Activated CD4-positive, alpha-beta T cell treated with anti-CD3 and anti-CD28 coated beads for 48 hours (primary cell): ENCODE measurements around the gene SMAD3.

Experiments
- DNase-seq: peaks from one replicate; pipeline ENCODE4 v3.0.0-alpha.2; 2020

The SMAD3 gene

DNA sequence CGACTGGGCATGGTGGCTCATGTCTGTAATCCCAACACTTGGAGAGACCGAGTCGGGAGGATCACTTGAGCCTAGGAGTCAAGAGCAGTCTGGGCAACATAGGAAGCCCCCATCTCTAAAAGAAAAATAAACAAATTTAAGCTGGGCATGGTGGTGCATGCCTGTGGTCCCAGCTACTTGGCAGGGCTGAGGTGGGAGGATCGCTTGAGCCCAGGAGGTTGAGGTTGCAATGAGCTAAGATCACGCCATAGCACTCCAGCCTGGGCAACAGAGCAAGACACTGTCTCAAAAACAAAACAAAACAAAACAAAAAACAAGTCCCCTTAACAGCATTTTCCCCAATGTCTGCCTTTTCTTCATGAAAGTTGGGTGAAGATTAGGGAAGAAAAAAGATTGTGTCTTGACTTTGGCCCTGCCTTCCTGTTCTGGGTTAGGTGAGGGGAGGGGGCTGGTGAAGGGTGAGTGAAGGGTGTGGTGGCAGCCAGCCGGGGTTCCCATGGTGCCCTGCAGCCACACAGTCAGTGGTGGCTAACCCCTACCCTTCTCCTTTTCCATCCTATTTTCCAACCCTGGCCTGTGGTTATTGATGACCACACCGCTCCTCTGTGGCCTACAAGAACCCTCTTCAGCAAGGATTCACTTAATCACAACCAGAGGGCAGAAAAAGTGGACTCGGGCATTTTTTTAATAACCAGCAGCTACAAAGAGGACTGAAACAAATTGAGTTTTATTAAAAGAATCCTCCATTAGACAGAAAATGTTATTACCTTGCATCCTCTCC is 28.4 kb upstream of the SMAD3 start:
- no peak for DNase-seq

GRCh38 chr15:67037694-67038093 is 27.7 kb upstream of the SMAD3 start:
- DNase-seq, result no peak

GRCh38 chr15:67038736-67039135 is 26.7 kb upstream of the SMAD3 start:
- no peak for DNase-seq

DNA sequence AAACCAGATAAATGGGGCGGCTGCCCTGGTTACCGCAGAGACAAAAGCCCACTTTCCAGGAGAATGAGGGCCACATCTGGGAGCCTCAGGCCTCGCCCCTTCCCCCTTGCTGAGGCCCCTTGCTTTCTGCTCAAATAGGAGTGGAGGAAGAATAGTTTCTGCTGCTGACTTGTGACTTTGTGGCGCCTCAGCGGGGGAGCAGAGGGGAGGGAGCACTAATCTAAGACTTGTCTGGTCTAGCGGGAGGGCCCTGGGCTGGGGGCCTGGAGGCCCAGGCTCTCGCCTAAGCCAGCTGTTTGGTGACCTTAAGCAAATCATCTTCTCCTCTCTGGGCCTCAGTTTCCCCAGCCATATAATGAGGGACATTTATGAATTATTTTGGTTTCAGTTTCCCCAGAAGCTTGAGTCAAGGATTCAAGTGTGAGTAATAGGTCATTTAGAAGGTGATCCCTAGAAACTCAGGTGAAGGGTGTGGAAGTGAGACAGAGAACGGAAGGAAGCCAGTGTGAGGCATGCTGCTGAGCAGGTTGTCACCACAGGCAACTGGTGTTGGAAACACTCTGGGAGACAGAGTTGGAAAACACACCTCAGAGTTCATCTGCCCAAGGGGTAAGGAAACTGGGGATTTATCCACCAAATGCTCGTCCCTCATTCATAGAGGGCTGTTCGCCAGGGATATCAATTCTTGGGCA is 25.9 kb upstream of the SMAD3 start:
- no peak for DNase-seq

DNA sequence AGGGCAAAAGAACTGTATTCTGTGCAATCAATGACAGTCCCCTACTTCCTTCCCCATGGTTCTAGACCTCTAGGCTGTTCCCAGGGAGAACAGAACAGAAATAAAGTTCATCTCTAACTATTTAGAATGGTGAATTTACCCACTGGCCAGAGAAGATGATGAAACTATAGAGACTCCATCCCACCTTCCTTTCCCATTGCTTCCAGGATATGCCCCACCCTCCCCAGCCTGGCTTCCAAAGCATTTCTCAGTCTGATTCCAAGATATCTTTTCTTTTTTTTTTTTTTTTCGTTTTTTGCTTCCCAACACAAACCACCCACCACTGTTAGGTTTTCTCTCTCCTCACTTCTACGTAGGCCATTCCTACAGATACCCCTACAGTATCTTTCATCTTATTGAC is 25.1 kb upstream of the SMAD3 start:
- no peak for DNase-seq

GRCh38 chr15:67042551-67043142 is 22.8 kb upstream of the SMAD3 start:
- peak; percentile 17 for DNase-seq

- DNase-seq, result no peak
Measured at GRCh38 chr15:67043939-67044771, 21.2 kb upstream of the SMAD3 start.

DNA sequence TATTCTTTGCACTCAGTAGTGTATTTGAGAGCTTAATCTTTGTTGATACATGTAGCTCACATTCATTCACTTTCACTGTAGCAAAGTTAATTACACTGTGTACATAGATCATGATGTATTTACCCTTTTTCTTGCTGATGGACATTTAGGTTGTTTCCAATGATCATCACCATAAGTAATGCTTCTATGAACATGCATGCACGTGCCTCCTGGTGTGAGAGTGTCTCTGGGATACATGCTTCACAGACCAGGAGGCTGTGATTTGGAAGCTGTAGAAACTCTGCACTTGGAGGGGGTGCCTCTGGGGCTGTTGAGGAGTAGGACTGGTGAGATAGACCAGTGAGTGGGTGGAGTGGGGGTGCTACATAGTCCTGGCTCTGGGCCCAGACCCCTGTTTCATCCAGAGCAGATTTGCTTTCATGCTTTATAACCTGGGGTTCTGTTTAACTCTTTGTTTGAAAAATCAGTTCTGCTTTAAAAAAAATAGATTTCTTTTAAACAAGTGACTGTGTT is 18.2 kb upstream of the SMAD3 start:
- no peak for DNase-seq

- DNase-seq, result no peak
Measured at GRCh38 chr15:67048281-67049279, 16.8 kb upstream of the SMAD3 start.

DNA sequence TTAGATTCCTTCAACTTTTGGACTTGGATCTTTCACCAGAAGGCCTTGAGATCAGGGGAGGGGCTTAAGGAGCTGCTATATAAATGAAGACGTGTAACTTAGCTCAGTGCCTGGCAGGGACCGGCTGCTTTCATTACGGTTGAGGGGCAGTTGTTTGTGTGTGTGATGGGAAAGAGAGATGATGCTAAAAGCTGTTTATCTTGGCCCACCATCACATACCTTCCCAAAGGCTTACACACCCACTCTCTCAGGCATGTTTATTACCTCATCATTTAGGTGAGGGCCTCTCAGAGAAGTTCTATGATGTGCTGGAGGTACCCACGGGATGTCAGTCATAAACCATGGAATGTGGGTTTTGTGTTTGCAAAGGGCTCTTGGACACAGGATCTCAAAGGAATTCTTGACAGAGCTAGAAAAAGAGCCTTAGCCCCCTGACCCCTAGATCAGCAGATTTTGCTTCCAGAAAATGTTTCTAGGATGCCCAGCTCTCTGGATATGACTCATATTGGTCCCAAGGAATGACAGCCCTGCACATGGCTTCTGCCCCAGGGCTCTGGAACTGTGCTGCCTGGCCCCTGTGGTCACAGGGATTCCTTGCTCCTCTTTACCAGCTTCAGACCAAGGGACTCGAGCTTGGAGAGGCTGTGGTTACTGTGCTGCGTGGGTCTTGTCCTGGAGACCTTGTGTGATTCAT is 15.9 kb upstream of the SMAD3 start:
- DNase-seq, result no peak

DNA sequence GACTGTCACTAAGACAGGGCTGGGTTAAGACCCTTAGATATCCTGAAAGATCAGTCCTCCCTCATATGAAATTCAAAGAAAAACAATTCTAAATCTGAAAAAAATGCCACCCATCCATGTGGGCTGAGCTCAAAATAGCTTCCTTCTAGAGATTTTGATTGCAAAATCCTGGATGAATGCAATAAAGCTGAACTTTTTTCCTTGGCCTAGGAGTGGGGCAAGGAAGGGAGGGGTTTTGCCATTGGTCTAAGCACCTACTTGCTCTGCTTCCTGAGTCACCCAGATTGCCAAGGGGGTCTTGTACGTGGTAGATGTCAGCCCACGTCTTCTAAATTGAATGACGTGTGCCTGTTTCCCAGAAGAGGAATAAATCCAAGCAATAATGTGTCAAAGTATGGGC is 15.3 kb upstream of the SMAD3 start:
- no peak for DNase-seq

DNA sequence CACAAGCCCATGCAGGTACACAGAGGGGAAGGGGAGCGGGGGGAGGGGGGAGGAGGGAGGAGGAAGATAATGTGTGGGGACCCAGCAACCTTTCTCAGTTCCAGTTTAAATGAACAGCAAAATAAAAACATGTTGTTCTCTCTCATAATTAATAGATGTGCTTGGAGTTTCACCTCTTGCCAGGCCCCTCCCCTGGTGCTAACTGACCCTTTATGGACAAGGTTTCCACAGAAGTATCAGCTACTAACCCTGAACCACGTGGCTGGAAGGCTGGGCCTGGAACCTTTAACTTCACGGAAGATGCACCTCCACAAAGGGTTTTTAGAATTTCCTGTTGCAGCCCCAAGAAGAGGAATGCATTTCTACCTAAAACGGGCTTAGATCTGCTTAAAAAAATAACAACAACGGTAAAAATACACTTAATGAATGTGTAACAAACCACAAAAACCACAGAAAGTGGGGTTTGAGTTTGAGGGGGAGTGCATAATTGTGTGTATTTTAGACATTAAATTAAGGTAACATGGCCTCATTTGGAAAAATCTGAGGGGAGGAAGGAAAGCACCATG is 14.8 kb upstream of the SMAD3 start:
- DNase-seq, result no peak

- no peak for DNase-seq
Measured at GRCh38 chr15:67051088-67052045, 14.0 kb upstream of the SMAD3 start.

GRCh38 chr15:67054676-67055075 is 10.7 kb upstream of the SMAD3 start:
- DNase-seq, result no peak

DNA sequence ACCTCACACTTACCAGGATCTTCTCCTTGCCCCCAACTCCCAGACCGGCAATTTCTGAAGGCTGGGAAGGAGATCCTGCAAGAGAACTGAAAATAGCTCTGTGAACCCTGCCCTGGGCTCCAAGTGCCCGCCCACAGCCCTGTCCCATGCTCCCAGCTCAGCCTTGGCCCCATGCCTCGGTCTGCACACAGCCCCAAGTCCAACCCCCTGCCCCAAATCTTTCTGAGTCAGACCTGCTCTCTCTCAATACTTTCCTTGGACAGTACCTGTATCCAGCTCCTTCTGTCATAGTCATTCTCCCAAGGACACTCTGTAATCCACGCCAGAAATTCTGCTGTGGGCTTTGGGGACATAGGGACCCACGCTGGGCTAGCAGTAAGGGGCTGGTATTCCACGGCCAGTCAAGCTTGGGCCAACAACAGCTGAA is 6.3 kb upstream of the SMAD3 start:
- no peak for DNase-seq

DNA sequence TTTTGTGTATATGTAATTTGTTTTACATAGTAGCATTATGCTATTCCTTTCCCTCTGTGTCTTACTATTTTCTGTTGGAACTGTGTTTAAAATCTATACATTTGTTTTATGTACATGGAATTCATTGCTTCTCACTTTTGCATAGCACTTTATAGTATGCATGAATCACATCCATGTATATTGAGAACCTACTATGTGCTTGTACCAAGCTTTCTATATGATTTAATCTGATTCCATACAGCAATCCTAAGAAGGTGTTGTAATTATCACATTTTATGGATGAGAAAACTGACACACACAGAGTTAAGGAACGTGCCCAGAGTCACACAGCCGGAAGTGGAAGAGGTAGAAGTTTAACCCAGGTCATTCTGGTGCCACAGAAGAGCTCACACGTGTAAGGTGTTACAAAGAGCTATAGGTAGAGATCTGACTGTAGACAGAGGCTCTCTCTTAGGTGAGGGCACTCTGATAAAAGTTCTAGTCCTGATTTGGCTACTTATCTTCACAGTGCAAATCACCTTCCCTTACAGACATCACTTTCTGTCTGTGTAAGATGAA is 3.5 kb upstream of the SMAD3 start:
- DNase-seq, result no peak

DNA sequence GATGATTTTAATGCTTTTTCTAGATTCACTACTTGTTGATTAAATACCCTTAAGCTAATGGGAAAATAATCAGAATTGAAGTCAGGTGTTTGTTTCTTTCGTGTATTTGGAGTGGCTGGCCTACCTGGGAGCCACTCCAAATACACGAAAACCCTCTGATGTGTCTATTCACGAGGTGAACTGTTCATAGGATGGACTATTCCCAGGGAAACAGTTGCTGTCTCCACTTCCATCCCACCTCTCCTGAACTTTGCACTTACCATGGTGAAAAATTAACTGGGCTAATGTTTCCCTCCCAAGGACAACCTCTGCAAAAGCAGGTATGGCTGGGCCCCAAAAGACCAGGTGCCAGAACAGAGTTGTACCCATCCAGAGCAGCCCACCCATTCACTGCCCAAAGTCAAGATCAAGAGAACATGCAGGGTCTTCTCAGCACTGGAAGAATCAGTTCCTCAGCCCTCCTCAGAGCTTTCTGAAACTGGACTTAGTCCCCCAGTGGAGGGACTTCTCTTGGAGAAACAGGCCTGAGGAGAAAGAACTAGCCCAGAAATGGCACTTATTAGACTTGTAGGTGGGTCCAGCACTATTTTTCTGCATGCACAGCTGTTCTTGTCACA is 2.9 kb upstream of the SMAD3 start:
- DNase-seq, result no peak
